Measurements from ENCODE around the gene FOXL3. TPM values are rescaled to one million over a fixed set of nuclear protein-coding genes. Genes with fewer than 3 reads are reported as not detected.

Gene FOXL3
- total RNA-seq, 1 experiment from 2014 or later = not detected

GRCh38 chr7:318878-319661 is 29.1 kb downstream of the FOXL3 start:
- no peak for DNase-seq (ENCODE audit: low read depth, low spot score)
- CTCF ChIA-PET = no interaction called here
- no TSS peak for BruUV-seq (replicated peaks)
- no peak for ATAC-seq
- Histone ChIP-seq H3K4me3 (replicated peaks in 1 of 2; ENCODE audit: low read depth in 1 of 2, low read length in 2 of 2) (no peak overlapping the region), H3K4me2 (ENCODE audit: low read length) (no peak overlapping the region), H3K4me1 (ENCODE audit: control insufficient read depth in 1 of 2, insufficient read depth in 2 of 2, low read length in 2 of 2) (no peaks in the 10 kb centered on the region), H2AFZ (ENCODE audit: low read depth, low read length, poor library complexity, severe bottlenecking) (no peak overlapping the region), H3K27ac (ENCODE audit: low read depth, low read length) (no peak overlapping the region), H3K27me3 (ENCODE audit: insufficient read depth, low read length) (no peaks in the 10 kb centered on the region; the same call in 1 of the 2 replicates), H4K20me1 (ENCODE audit: insufficient read depth) (no peaks in the 10 kb centered on the region), H3K36me3 (ENCODE audit: control insufficient read depth in 1 of 2, insufficient read depth in 2 of 2, low read length in 2 of 2) (no peaks in the 10 kb centered on the region), H3K79me2 (ENCODE audit: insufficient read depth, low read length) (no peaks in the 10 kb centered on the region), H3K9me2 (ENCODE audit: insufficient read depth) (no peaks in the 10 kb centered on the region), H3K9me3 (ENCODE audit: control insufficient read depth in 1 of 2, insufficient read depth in 1 of 2, low read depth in 1 of 2, low read length in 2 of 2) (0 out of 4 replicates have a peak, but pooled peaks cover 0 to 5% of the 10 kb centered on the region in 2 experiments), H3K9ac (ENCODE audit: low read length) (no peak overlapping the region)
- no peak for TF ChIP-seq EZH2phosphoT487 (IDR thresholded peaks at IDR 0.05; ENCODE audit: borderline replicate concordance)
- no peak for TF ChIP-seq POLR2AphosphoS5 (IDR thresholded peaks at IDR 0.05; ENCODE audit: low read depth, low read length)
- TF ChIP-seq ELF1 (IDR thresholded peaks at IDR 0.05; ENCODE audit: borderline replicate concordance, low read depth) = no peak
- no peak for TF ChIP-seq REST (IDR thresholded peaks at IDR 0.05; ENCODE audit: low read depth)
- TF ChIP-seq JUND (IDR thresholded peaks at IDR 0.05) = no peak
- TF ChIP-seq CEBPB (IDR thresholded peaks at IDR 0.05; ENCODE audit: low read depth) = no peak
- TF ChIP-seq TCF7L2 (IDR thresholded peaks at IDR 0.05; ENCODE audit: borderline replicate concordance, extremely low read depth, insufficient read depth, insufficient read length) = no peak
- no peak for TF ChIP-seq ZFX (IDR thresholded peaks at IDR 0.05)
- no peak for TF ChIP-seq EZH2 (IDR thresholded peaks at IDR 0.05)
- TF ChIP-seq YY1 (IDR thresholded peaks at IDR 0.05; ENCODE audit: extremely low read depth, insufficient replicate concordance, low read depth, low read length) = no peak
- TF ChIP-seq FOSL1 (IDR thresholded peaks at IDR 0.05; ENCODE audit: low read depth) = no peak
- TF ChIP-seq CTCF (IDR thresholded peaks at IDR 0.05 in 2 of 3, conservative IDR thresholded peaks at IDR 0.05 in 1 of 3; ENCODE audit: borderline replicate concordance in 1 of 3, insufficient read depth in 1 of 3, low read depth in 2 of 3, low read length in 2 of 3) = no peak
- no peak for TF ChIP-seq ZNF274 (IDR thresholded peaks at IDR 0.05; ENCODE audit: low read depth, low read length)
- no peak for TF ChIP-seq SIN3A (IDR thresholded peaks at IDR 0.05; ENCODE audit: low read depth)
- no peak for TF ChIP-seq EGR1 (IDR thresholded peaks at IDR 0.05; ENCODE audit: low read depth)
- TF ChIP-seq RAD21 (IDR thresholded peaks at IDR 0.05; ENCODE audit: low read depth) = no peak
- no peak for TF ChIP-seq POLR2A (IDR thresholded peaks at IDR 0.05; ENCODE audit: borderline replicate concordance, extremely low read depth, insufficient read depth, insufficient read length)
- TF ChIP-seq SRF (IDR thresholded peaks at IDR 0.05; ENCODE audit: low read depth) = no peak
- POLR2A ChIA-PET = interaction anchor here (0.6 kb wide), 1 partner anchor 199 kb away, joined by 4 read pairs; no protein-coding TSS in a partner anchor
- intact Hi-C loops (cut with micrococcal nuclease) = no loop called here
- RAD21 ChIA-PET (ENCODE audit: low non-redundant PET in 1 of 2, low total read pairs in 2 of 2, uncharacterized antibody in 2 of 2, unreplicated experiment in 2 of 2) = interaction anchor here in 1 of 2 experiments (0.6 kb wide), 1 partner anchor 11 kb away, joined by 3 read pairs; no protein-coding TSS in a partner anchor
